AG09319 (cell line): ENCODE results near the gene AGAP1.

Experiments
- DNase-seq: peaks from one replicate; pipeline ENCODE4 v3.0.0-alpha.2; 2010; ENCODE audit warnings: low read depth; ENCODE audit errors: extremely low read depth
- CTCF ChIP-seq: IDR thresholded peaks from 2 replicates; pipeline ENCODE4 v1.5.1; 2011; ENCODE audit warnings: low read depth, mild to moderate bottlenecking, inconsistent platforms, low read length, moderate library complexity

AGAP1 gene

GRCh38 chr2:235658351-235659174 lies 164.7 kb downstream of the AGAP1 start:
- no peak for TF ChIP-seq CTCF
- no peak for DNase-seq

GRCh38 chr2:235659767-235660322 lies 166.0 kb downstream of the AGAP1 start:
- TF ChIP-seq CTCF, result no peak
- peak; percentile 55 for DNase-seq

GRCh38 chr2:235660484-235661082 lies 166.7 kb downstream of the AGAP1 start:
- TF ChIP-seq CTCF, result no peak
- DNase-seq, result no peak

GRCh38 chr2:235661167-235661937 lies 167.5 kb downstream of the AGAP1 start:
- TF ChIP-seq CTCF, result no peak
- no peak for DNase-seq

- DNase-seq, result no peak
- no peak for TF ChIP-seq CTCF
Observed at GRCh38 chr2:235661952-235662351, 168.1 kb downstream of the AGAP1 start.

GRCh38 chr2:235663875-235664274 lies 170.0 kb downstream of the AGAP1 start:
- DNase-seq, result no peak
- TF ChIP-seq CTCF, result no peak

GRCh38 chr2:235665661-235666212 lies 171.9 kb downstream of the AGAP1 start:
- TF ChIP-seq CTCF, result no peak
- DNase-seq, result no peak
